A673 (cell line): ENCODE measurements around the gene MED13. TPM values are rescaled to one million over a fixed set of nuclear protein-coding genes. Genes with fewer than 3 reads are reported as not detected.
"Not testable (repeated sequence)": the region's sequence is repeated elsewhere in the genome, so short reads cannot be mapped to it uniquely, and the experiment has no call there.

Source experiments
- BruUV-seq: library from RNA; stranded (reverse); fragments of 400-500 nt; replicated peaks from 2 replicates; lab custom pipeline; 2021; lab: Mats Ljungman, UMichigan
- CTCF ChIA-PET: fragments of 300-600 bp; sonication (Branson Sonifier 250); formaldehyde crosslinking; loops from one replicate; lab custom pipeline; 2022; ENCODE audit warnings: antibody characterized with exemption; lab: Charles Lee
- POLR2A ChIA-PET: fragments of 300-600 bp; sonication (Branson Sonifier 250); formaldehyde crosslinking; loops from one replicate; lab custom pipeline; 2022; ENCODE audit warnings: antibody characterized with exemption; ENCODE audit not compliant: low non-redundant PET; lab: Charles Lee
- DNase-seq: peaks from one replicate; pipeline ENCODE4 v3.0.0-alpha.2; 2015; ENCODE audit warnings: low spot score
- H3K27ac ChIP-seq: fragments of 200-600 bp; sonication (generic); 2 replicates; pipeline ENCODE4 v1.5.1; 2016; ENCODE audit warnings: mixed run types, low read depth, mild to moderate bottlenecking, mixed read lengths, antibody characterized with exemption, low read length; ENCODE audit not compliant: poor library complexity, severe bottlenecking
- H3K27me3 ChIP-seq: fragments of 200-600 bp; sonication (generic); replicated peaks from 2 replicates; pipeline ENCODE4 v1.6.1; 2017; ENCODE audit warnings: mixed run types, low read depth, mild to moderate bottlenecking, mixed read lengths, antibody characterized with exemption, low read length; ENCODE audit not compliant: insufficient read depth, poor library complexity
- H3K36me3 ChIP-seq: fragments of 200-600 bp; sonication (generic); 2 replicates; pipeline ENCODE4 v1.6.1; 2016; ENCODE audit warnings: mixed run types, mild to moderate bottlenecking, mixed read lengths, antibody characterized with exemption, low read length; ENCODE audit not compliant: insufficient read depth, poor library complexity, severe bottlenecking
- H3K4me1 ChIP-seq: fragments of 200-600 bp; sonication (generic); 2 replicates; pipeline ENCODE4 v1.6.1; 2017; ENCODE audit warnings: mixed run types, mild to moderate bottlenecking, mixed read lengths, antibody characterized with exemption, low read length; ENCODE audit not compliant: insufficient read depth, poor library complexity, severe bottlenecking
- H3K4me3 ChIP-seq: fragments of 200-600 bp; sonication (generic); 2 replicates; pipeline ENCODE4 v1.5.1; 2016; ENCODE audit warnings: low read depth, mixed run types, mild to moderate bottlenecking, mixed read lengths, low read length; ENCODE audit not compliant: poor library complexity, severe bottlenecking
- H3K9me3 ChIP-seq: fragments of 200-600 bp; sonication (generic); 2 replicates; pipeline ENCODE4 v1.6.1; 2016; ENCODE audit warnings: mixed run types, low read depth, mild to moderate bottlenecking, mixed read lengths, antibody characterized with exemption, low read length; ENCODE audit not compliant: poor library complexity, severe bottlenecking
- EZH2 ChIP-seq: fragments of 200-600 bp; sonication (generic); IDR thresholded peaks from 2 replicates; pipeline ENCODE4 v1.6.1; 2017; ENCODE audit warnings: borderline replicate concordance, low read depth, mild to moderate bottlenecking, mixed read lengths, antibody characterized with exemption, low read length; ENCODE audit not compliant: poor library complexity, severe bottlenecking
- intact Hi-C: fragments of 100-400 bp; cut with micrococcal nuclease; formaldehyde crosslinking; loops from one replicate; pipeline ENCODE4 v1.10.0; 2022; ENCODE audit not compliant: unreplicated experiment
- total RNA-seq: library from RNA; stranded (reverse); gene quantifications from 2 replicates; pipeline ENCODE4 v1.2.3, GENCODE V29; 2021
- TF ChIP-seq, protein P1 (sequence below): fragments of 300-800, 200-600 bp; sonication (generic); conservative IDR thresholded peaks from 2 replicates; pipeline ENCODE4 v1.5.1; 2017; ENCODE audit warnings: low read depth, mild to moderate bottlenecking, antibody characterized with exemption, low read length, moderate library complexity, mixed read lengths

The MED13 gene
- total RNA-seq, 1 experiment from 2014 or later: 65.0 TPM

DNA sequence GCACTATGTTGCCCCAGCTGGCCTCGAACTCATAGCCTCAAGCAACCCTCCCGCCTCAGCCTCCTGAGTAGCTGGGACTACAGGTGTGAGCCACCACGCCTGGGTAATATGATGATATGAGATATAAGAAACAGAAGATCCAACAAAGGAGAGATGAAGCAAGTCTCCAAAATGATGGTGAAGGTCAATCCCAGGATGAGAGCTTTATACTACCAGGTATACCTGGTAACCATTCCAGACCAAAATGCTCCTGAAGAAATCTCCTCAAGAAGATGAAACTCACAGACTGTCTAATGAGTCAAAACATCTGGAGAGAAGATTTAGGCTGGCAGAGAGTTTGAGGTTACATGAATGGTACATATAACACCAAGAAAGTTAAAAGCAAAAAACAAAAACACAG is 161.8 kb downstream of the MED13 start:
- DNase-seq: no peak
- H3K27me3 ChIP-seq: no peaks in the 10 kb centered on the region
- BruUV-seq: no TSS peak
- TF ChIP-seq, protein P1, sequence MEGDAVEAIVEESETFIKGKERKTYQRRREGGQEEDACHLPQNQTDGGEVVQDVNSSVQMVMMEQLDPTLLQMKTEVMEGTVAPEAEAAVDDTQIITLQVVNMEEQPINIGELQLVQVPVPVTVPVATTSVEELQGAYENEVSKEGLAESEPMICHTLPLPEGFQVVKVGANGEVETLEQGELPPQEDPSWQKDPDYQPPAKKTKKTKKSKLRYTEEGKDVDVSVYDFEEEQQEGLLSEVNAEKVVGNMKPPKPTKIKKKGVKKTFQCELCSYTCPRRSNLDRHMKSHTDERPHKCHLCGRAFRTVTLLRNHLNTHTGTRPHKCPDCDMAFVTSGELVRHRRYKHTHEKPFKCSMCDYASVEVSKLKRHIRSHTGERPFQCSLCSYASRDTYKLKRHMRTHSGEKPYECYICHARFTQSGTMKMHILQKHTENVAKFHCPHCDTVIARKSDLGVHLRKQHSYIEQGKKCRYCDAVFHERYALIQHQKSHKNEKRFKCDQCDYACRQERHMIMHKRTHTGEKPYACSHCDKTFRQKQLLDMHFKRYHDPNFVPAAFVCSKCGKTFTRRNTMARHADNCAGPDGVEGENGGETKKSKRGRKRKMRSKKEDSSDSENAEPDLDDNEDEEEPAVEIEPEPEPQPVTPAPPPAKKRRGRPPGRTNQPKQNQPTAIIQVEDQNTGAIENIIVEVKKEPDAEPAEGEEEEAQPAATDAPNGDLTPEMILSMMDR: no peak
- TF ChIP-seq EZH2: no peak
- no peaks in the 10 kb centered on the region for H3K4me1 ChIP-seq
- POLR2A ChIA-PET: no interaction called here
- H3K36me3 ChIP-seq: peaks cover 54% of the 10 kb centered on the region
- no peak overlapping the region for H3K4me3 ChIP-seq
- CTCF ChIA-PET: interaction anchor here (0.7 kb wide), 1 partner anchor 162 kb away, joined by 3 read pairs; no protein-coding TSS in a partner anchor
- intact Hi-C loops: no loop called here
- H3K27ac ChIP-seq: no peak overlapping the region
- H3K9me3 ChIP-seq: no peaks in the 10 kb centered on the region

DNA sequence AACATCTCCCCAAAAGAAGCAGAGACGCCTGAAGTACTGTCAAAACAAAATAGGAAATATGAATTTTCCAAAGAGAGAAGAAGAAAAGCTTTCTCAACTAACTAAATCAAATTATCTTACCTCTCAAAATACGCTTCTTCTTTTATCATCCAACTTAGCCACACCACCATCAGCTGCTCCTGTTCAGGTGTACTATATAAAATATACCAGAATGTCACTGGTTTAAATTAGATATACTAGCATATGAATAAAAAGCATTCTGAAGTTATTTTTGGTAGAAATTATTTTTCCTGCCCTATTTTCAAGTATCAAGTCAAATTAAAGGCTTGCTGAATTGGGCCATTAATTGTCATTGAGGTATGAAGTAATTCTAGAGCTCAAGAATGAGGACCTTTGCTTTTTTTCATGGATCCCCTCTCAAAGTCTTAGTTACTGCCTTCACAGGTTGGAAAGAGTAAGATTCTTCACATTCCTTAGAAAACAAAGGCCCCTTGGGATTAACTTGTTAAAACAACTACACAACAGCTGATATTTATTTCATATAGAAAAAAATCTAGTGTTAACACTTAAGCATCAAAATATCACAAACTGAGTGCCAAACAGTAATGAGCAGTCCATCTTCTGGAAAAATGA is 167.4 kb downstream of the MED13 start:
- POLR2A ChIA-PET: no interaction called here
- no TSS peak for BruUV-seq
- CTCF ChIA-PET: no interaction called here
- Histone ChIP-seq H3K4me1 (no peaks in the 10 kb centered on the region), H3K27ac (no peak overlapping the region), H3K36me3 (peaks cover 46% of the 10 kb centered on the region), H3K27me3 (no peaks in the 10 kb centered on the region), H3K4me3 (no peak overlapping the region), H3K9me3 (no peaks in the 10 kb centered on the region)
- TF ChIP-seq EZH2: no peak
- TF ChIP-seq, protein P1: no peak
- intact Hi-C loops: no loop called here
- no peak for DNase-seq

DNA sequence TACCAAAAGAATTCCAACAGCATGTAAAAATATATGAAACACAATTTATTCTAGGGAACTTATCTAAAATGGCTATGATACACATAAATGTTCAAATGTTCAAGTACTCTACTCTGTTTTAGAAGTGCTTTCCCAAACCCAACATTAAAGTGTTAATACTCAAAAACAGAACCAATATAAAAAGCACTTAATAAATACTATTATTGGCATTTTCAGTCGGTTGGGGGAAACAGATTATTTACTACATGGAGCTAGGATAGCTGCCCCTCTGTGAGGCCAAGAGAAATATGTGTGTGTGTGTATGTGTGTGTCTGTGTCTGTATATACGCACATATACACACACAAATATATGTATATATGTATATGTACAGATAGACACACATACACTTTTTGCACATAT is 169.7 kb downstream of the MED13 start:
- POLR2A ChIA-PET: no interaction called here
- intact Hi-C loops: no loop called here
- CTCF ChIA-PET: no interaction called here
- Histone ChIP-seq H3K4me3 (no peak overlapping the region), H3K27me3 (no peaks in the 10 kb centered on the region), H3K36me3 (peaks cover 49% of the 10 kb centered on the region), H3K27ac (no peak overlapping the region), H3K4me1 (no peaks in the 10 kb centered on the region), H3K9me3 (no peaks in the 10 kb centered on the region)
- TF ChIP-seq EZH2: no peak
- TF ChIP-seq, protein P1: no peak
- no peak for DNase-seq
- no TSS peak for BruUV-seq

DNA sequence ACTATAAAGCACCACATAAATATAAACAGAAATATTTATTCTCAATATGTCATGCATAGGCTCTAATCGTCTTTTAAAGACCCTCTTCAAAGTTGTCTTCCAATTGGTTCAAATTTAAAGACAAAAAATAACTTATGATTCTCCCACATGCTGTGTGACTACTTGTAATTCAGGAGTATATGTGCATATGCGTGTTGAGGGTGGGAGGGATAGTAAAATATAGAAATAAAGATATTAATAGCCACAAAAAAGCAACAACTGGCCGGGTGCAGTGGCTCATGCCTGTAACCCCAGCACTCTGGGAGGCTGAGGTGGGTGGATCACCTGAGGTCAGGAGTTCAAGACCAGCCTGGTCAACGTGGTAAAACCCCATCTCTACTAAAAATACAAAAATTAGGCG is 170.8 kb downstream of the MED13 start:
- POLR2A ChIA-PET, H3K9me3 ChIP-seq, H3K27ac ChIP-seq, BruUV-seq, H3K4me1 ChIP-seq, CTCF ChIA-PET, intact Hi-C loops, H3K4me3 ChIP-seq, H3K27me3 ChIP-seq, DNase-seq: not testable (repeated sequence)
- H3K36me3 ChIP-seq: peaks cover 51% of the 10 kb centered on the region
